GM12865 (cell line): Measurements from ENCODE around the gene SMIM38.
"Not testable (repeated sequence)": the region's sequence is repeated elsewhere in the genome, so short reads cannot be mapped to it uniquely, and the experiment has no call there.

ENCODE experiments used
- DNase-seq: peaks from one replicate; pipeline ENCODE4 v3.0.0; 2010; ENCODE audit warnings: low read depth
- H3K4me3 ChIP-seq: 2 replicates; pipeline ENCODE4 v1.5.1; 2011; ENCODE audit warnings: mild to moderate bottlenecking, low read depth, low read length, control low read depth
- CTCF ChIP-seq: IDR thresholded peaks from 2 replicates; pipeline ENCODE4 v1.5.1; 2011; ENCODE audit warnings: low read length, control low read depth, low read depth, inconsistent platforms; ENCODE audit not compliant: insufficient read depth; ENCODE audit errors: missing control alignments

Gene SMIM38

GRCh38 chr11:69140635-69141034 is 15.1 kb upstream of the SMIM38 start:
- DNase-seq: no peak
- no peak overlapping the region for H3K4me3 ChIP-seq
- no peak for TF ChIP-seq CTCF

- TF ChIP-seq CTCF: no peak
- DNase-seq: no peak
- no peak overlapping the region for H3K4me3 ChIP-seq
Measured at GRCh38 chr11:69141742-69142141, 14.0 kb upstream of the SMIM38 start.

- TF ChIP-seq CTCF: no peak
- H3K4me3 ChIP-seq: no peak overlapping the region
- DNase-seq: no peak
Measured at GRCh38 chr11:69142895-69143294, 12.8 kb upstream of the SMIM38 start.

GRCh38 chr11:69144316-69145049 is 11.3 kb upstream of the SMIM38 start:
- H3K4me3 ChIP-seq: no peak overlapping the region
- DNase-seq: no peak
- TF ChIP-seq CTCF: no peak

- DNase-seq: no peak
- TF ChIP-seq CTCF: no peak
- no peak overlapping the region for H3K4me3 ChIP-seq
Measured at GRCh38 chr11:69145050-69145380, 10.7 kb upstream of the SMIM38 start.

- TF ChIP-seq CTCF: no peak
- DNase-seq: no peak
- H3K4me3 ChIP-seq: no peak overlapping the region
Measured at GRCh38 chr11:69148377-69148762, 7.4 kb upstream of the SMIM38 start.

- no peak overlapping the region for H3K4me3 ChIP-seq
- no peak for TF ChIP-seq CTCF
- DNase-seq: no peak
Measured at GRCh38 chr11:69148806-69149205, 6.9 kb upstream of the SMIM38 start.

GRCh38 chr11:69149338-69150045 is 6.2 kb upstream of the SMIM38 start:
- H3K4me3 ChIP-seq: not testable (repeated sequence)

More at GRCh38 chr11:69149338-69150045, 6.2 kb upstream of the SMIM38 start:
- not testable (repeated sequence) for DNase-seq
